ENCODE results near the gene TRPC4AP.

Gene TRPC4AP

DNA sequence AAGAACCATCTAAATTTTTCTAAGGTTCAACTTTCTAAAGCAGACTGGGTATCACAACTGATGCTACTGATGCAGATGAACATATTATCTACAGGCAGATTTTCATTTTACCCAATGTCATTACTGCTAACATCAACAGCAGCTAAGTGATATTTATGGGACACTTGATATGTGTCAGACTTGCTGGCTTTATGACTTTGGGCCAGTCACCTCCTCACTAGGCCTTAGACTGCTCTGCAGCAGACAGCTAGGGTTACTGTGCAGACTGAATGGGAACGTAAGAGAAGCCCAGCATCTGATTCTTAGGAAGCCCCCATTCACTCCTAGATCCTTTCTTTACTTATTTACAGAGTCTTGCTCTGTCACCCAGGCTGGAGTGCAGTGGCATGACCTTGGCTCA, 70.8 kb downstream of the TRPC4AP start:
- Histone ChIP-seq H3K9me3 (ENCODE audit: control insufficient read depth in 1 of 2, low read length in 2 of 2) (no peaks in the 10 kb centered on the region), H3K4me1 (ENCODE audit: control insufficient read depth in 1 of 2, insufficient read depth in 2 of 2, low read length in 2 of 2) (no peaks in the 10 kb centered on the region), H3K36me3 (ENCODE audit: control insufficient read depth in 1 of 2, insufficient read depth in 2 of 2, low read length in 2 of 2) (peaks cover 25 to 46% of the 10 kb centered on the region in 2 donors), H3K4me3 (ENCODE audit: low read depth in 1 of 2, low read length in 2 of 2) (no peak overlapping the region), H3K27me3 (ENCODE audit: low read depth, low read length) (no peaks in the 10 kb centered on the region), H3K27ac (ENCODE audit: low read length) (no peak overlapping the region)

DNA sequence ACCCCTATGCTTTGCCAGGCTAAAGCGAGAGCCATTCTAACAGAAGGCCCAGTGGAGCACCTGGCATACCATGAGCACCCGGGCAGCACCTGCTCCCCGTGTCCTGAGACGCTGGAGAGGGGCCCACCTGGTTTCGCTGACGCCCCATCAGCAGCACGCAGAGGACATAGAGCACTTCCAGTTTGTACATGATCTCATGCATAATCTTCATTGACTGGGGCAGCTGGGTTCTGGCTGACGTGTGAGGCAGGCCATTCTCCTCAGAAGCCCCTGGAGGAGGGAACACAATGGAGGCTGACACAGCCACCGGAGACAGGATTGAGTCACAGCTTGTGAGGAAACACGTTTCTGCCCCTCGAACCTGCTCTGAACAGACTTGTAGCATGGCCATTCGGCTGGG, 71.5 kb downstream of the TRPC4AP start:
- H3K36me3 ChIP-seq (ENCODE audit: control insufficient read depth in 1 of 2, insufficient read depth in 2 of 2, low read length in 2 of 2) = peaks cover 29 to 47% of the 10 kb centered on the region in 2 donors
- no peak overlapping the region for H3K4me3 ChIP-seq (ENCODE audit: low read depth in 1 of 2, low read length in 2 of 2)
- peak overlapping the region; percentile 64 for H3K27ac ChIP-seq (ENCODE audit: low read length)
- H3K4me1 ChIP-seq (ENCODE audit: control insufficient read depth in 1 of 2, insufficient read depth in 2 of 2, low read length in 2 of 2) = no peaks in the 10 kb centered on the region
- no peaks in the 10 kb centered on the region for H3K27me3 ChIP-seq (ENCODE audit: low read depth, low read length)
- H3K9me3 ChIP-seq (ENCODE audit: control insufficient read depth in 1 of 2, low read length in 2 of 2) = no peaks in the 10 kb centered on the region

DNA sequence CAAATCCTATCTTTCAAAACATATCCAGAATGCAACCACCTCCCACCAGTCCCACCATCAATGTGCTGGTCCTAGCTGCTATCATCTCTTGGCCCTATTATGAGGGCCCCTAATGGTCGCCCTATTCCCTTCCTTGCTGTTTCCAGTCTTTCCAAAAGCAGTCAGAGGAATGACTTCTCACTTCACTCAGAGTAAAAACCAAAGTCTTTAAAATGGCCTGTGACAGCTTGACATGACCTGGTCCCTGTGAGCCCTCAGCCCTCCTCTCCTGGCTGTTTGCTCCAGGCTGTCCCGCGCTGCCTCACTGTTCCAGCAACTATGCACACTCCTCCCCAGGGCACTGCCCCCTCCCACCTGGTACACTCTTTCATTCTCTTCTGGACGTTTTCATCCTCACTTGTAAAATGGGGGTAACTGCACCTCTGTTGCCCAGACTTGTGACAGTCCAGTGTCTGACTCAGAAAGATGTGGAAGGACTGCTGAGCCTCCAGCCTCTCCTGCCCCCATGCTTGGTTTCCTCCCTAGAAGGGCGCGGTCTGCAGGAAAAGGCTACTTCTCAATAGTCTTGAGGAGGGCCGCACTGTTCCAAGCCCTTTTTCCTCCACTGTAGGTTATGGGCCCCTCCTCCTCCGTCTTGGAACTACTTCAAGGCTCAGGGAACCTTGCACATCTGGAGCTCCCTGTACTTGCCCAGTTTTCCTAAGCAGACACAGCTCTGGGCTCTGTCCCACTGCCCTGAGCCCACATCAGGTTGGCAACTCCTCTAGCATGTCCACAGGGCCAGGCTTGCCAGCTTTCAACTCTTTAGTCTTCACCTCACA, 72.3 kb downstream of the TRPC4AP start:
- Histone ChIP-seq H3K36me3 (ENCODE audit: control insufficient read depth in 1 of 2, insufficient read depth in 2 of 2, low read length in 2 of 2) (peaks cover 35 to 55% of the 10 kb centered on the region in 2 donors), H3K9me3 (ENCODE audit: control insufficient read depth in 1 of 2, low read length in 2 of 2) (no peaks in the 10 kb centered on the region), H3K27ac (ENCODE audit: low read length) (peak overlapping the region; percentile 64), H3K27me3 (ENCODE audit: low read depth, low read length) (no peaks in the 10 kb centered on the region), H3K4me1 (ENCODE audit: control insufficient read depth in 1 of 2, insufficient read depth in 2 of 2, low read length in 2 of 2) (no peaks in the 10 kb centered on the region), H3K4me3 (ENCODE audit: low read depth in 1 of 2, low read length in 2 of 2) (no peak overlapping the region)

DNA sequence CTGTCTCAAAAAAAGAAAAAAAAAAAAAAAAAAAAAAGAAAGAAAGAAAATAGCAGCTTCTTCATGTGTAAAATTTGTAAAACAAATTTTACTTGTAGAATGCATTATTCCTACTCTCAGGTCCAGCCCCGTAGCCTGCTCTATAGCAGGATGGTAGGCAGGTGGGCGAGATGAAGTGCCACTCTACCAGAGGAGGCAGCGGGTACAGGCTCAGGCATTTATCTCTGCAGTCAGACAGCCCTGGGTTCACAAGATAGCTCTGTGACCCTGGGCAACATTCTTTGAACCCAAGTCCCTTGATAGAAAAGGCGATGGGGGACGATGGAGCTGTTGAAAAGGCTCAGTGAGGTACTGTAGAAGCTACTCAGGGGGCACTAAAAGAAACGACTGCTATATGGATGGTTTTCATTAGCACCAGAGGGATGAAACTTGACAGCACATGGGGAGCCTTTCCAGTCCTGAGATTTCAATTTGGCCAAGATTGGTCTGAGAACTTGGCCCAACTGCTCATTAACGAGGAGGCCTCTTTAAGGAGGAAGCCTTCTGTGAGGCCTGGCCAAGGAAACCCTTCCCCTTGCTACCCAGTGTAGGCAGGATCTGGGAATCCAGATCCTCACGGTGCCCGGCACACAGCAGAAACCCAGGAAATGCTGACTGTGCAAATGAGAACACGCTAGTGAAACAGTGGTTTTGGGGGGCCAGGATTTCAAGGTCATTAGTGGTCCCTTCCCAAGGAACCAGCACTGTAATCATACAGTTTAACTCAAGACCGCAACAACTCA, 73.8 kb downstream of the TRPC4AP start:
- no peak overlapping the region for H3K27ac ChIP-seq (ENCODE audit: low read length)
- no peaks in the 10 kb centered on the region for H3K9me3 ChIP-seq (ENCODE audit: control insufficient read depth in 1 of 2, low read length in 2 of 2)
- H3K27me3 ChIP-seq (ENCODE audit: low read depth, low read length) = no peaks in the 10 kb centered on the region
- peaks cover 36 to 58% of the 10 kb centered on the region in 2 donors for H3K36me3 ChIP-seq (ENCODE audit: control insufficient read depth in 1 of 2, insufficient read depth in 2 of 2, low read length in 2 of 2)
- no peak overlapping the region for H3K4me3 ChIP-seq (ENCODE audit: low read depth in 1 of 2, low read length in 2 of 2)
- H3K4me1 ChIP-seq (ENCODE audit: control insufficient read depth in 1 of 2, insufficient read depth in 2 of 2, low read length in 2 of 2) = no peaks in the 10 kb centered on the region

DNA sequence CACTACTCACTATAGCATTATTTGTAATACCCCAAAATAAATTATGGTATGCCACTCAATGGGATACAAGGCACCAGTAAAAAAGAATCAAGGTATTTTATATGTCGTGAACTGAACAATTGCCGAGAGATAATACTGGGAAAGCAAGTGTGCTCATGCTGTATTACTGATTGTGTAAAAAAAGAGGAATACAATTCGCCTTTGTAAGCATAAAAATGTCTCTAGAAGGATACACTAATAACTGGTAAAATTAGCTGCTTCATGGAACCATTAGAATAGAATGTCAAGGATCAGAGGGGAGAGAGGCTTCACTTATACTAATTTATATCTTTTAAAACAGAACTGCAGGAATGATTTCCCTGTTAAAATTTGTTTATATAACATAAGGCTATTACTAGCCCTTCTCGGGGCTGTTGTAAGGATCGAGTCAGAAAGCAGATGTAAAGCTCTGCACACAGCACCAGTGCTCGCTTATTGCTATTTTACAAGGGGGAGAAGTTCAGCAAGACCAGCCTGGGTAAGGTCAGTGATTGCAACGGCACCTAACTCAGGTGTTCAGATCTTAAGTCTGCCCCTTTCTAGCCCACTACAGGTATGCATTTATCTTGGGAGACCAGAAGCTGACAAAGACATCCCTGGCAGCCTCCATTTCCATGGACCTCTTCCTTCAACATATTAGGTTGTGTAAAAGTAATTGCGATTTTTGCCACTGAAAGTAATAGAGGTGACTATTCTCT, 75.3 kb downstream of the TRPC4AP start:
- H3K4me3 ChIP-seq (ENCODE audit: low read depth in 1 of 2, low read length in 2 of 2) = no peak overlapping the region
- H3K9me3 ChIP-seq (ENCODE audit: control insufficient read depth in 1 of 2, low read length in 2 of 2) = no peaks in the 10 kb centered on the region
- peaks cover 0 to 4% of the 10 kb centered on the region in 2 donors for H3K4me1 ChIP-seq (ENCODE audit: control insufficient read depth in 1 of 2, insufficient read depth in 2 of 2, low read length in 2 of 2)
- peaks cover 45 to 56% of the 10 kb centered on the region in 2 donors for H3K36me3 ChIP-seq (ENCODE audit: control insufficient read depth in 1 of 2, insufficient read depth in 2 of 2, low read length in 2 of 2)
- H3K27ac ChIP-seq (ENCODE audit: low read length) = peak overlapping the region; percentile 23
- no peaks in the 10 kb centered on the region for H3K27me3 ChIP-seq (ENCODE audit: low read depth, low read length)

DNA sequence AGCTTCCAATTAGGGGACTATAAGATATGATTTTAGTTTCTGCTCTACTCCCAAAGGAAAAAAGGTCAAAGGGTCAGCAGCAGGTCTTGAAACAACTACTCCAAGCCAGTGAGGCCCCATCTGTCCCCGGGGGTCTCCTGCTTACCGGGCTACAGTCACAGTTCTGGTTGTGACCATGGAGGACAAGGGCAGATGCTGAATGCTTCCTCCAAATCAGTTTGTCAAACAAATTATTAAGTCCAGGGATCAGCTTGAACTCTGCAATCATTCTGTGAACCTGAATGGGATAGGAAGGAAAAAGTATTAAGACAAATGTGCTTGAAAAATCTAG, 76.8 kb downstream of the TRPC4AP start:
- Histone ChIP-seq H3K27ac (ENCODE audit: low read length) (no peak overlapping the region), H3K9me3 (ENCODE audit: control insufficient read depth in 1 of 2, low read length in 2 of 2) (no peaks in the 10 kb centered on the region), H3K27me3 (ENCODE audit: low read depth, low read length) (no peaks in the 10 kb centered on the region), H3K4me1 (ENCODE audit: control insufficient read depth in 1 of 2, insufficient read depth in 2 of 2, low read length in 2 of 2) (peaks cover 0 to 4% of the 10 kb centered on the region in 2 donors), H3K4me3 (ENCODE audit: low read depth in 1 of 2, low read length in 2 of 2) (no peak overlapping the region), H3K36me3 (ENCODE audit: control insufficient read depth in 1 of 2, insufficient read depth in 2 of 2, low read length in 2 of 2) (peaks cover 45 to 60% of the 10 kb centered on the region in 2 donors)

DNA sequence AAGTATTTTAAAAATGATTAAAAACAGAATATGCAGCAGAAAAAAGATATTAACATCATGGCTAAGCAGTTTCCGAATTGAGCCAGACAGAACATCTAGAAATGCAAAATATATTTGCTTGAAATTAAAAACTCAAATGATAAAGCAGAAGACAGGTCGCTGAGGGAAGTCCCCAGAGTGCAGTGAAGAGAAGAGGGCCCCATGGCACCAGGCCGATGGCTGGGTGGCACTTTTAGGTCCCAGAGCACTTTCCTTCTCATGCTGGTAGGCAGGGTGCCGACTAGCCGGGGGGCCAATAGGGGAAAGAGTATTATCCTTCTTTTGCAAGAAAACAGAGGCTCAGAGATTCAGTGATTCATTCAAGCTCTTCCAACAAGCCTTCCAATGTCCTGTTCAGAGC, 78.1 kb downstream of the TRPC4AP start:
- H3K4me3 ChIP-seq (ENCODE audit: low read depth in 1 of 2, low read length in 2 of 2) = no peak overlapping the region
- H3K27ac ChIP-seq (ENCODE audit: low read length) = no peak overlapping the region

DNA sequence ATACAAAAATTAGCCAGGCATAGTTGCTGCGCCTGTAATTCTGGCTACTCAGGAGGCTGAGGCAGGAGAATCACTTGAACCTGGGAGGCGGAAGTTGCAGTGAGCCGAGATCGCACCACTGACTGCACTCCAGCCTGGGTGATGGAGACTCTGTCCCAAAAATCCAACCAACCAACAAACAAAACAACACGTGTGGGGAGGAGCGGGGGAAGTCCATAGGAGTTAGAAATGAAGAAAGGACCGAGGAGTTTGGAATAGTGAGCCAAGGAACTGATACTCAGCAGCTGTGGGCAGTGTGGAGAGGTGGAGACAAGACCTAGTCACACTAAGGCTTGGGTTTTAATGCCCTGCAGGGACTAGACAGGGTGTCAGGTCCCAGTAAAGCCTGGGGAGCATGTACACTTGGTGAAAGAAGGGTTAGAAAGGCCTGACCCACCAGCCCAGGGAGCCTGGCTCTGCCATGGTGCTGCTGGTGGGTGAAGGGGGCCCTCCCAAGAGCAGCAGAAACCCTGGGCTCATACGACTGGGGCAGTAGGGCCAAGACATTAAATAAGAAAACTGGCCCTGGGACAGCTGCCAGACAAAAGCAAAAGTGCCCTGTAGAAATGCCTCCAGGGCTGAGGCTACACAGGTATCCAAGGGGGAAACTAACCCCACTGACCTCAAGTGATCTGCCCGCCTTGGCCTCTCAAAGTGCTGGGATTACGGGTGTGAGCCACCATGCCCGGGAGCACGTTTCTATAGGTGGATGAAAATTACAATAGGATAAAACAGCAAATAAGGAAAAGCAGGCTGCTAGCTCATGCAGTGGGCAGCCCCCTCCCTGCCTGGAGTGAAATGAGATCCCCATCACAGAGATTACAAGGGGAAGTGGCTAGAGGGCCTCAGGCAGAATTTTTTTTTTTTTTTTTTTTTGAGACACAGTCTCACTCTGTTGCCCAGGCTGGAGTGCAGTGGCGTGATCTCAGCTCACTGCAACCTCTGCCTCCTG, 78.9 kb downstream of the TRPC4AP start:
- Histone ChIP-seq H3K36me3 (ENCODE audit: control insufficient read depth in 1 of 2, insufficient read depth in 2 of 2, low read length in 2 of 2) (peaks cover 47 to 67% of the 10 kb centered on the region in 2 donors), H3K9me3 (ENCODE audit: control insufficient read depth in 1 of 2, low read length in 2 of 2) (no peaks in the 10 kb centered on the region), H3K27me3 (ENCODE audit: low read depth, low read length) (no peaks in the 10 kb centered on the region), H3K4me3 (ENCODE audit: low read depth in 1 of 2, low read length in 2 of 2) (no peak overlapping the region), H3K4me1 (ENCODE audit: control insufficient read depth in 1 of 2, insufficient read depth in 2 of 2, low read length in 2 of 2) (peaks cover 0 to 4% of the 10 kb centered on the region in 2 donors), H3K27ac (ENCODE audit: low read length) (no peak overlapping the region)

More for the DNA sequence above, 78.1 kb downstream of the TRPC4AP start:
- no peaks in the 10 kb centered on the region for H3K27me3 ChIP-seq (ENCODE audit: low read depth, low read length)
- peaks cover 41 to 59% of the 10 kb centered on the region in 2 donors for H3K36me3 ChIP-seq (ENCODE audit: control insufficient read depth in 1 of 2, insufficient read depth in 2 of 2, low read length in 2 of 2)
- peaks cover 0 to 4% of the 10 kb centered on the region in 2 donors for H3K4me1 ChIP-seq (ENCODE audit: control insufficient read depth in 1 of 2, insufficient read depth in 2 of 2, low read length in 2 of 2)
- no peaks in the 10 kb centered on the region for H3K9me3 ChIP-seq (ENCODE audit: control insufficient read depth in 1 of 2, low read length in 2 of 2)

DNA sequence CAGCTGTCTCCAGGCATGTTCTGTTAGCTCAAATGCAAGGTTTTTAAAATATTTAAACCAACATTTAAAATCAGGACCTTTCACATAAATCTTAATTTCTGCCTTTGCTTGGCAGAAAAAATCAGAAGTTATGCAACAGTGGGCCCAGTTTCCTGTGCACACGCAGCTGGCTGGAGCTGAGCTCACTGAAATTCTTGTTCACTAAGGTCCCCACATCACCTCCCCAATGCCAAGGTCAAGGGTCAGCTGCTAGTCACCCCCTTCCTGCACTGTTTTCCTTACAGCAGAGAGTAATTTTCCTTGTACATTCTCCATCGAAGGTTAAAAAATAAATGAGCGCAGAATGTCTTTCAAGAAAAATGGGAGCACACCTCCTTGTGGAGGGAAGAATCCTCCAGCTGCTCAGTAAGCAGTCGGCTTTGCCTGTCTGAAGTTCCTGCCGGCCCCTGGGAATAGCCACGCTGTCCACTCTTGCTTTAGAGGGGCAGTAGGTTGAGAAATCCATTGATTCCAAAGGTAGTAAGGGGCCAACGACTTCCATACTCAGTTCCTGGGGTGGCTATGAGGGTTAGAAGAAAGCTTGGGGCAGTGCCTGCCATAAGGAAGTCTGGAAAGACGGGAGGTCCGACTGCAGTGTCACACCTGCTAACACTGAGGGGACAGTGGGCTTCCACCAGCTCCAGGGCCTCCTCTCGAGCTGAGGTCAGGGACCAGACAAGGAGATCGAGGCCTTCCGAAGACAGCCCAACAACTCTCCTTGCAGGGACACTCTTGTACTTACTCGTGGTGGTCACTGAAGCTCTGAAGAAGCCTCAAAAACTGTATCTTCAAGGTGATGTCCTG, 80.2 kb downstream of the TRPC4AP start:
- no peaks in the 10 kb centered on the region for H3K9me3 ChIP-seq (ENCODE audit: control insufficient read depth in 1 of 2, low read length in 2 of 2)
- no peak overlapping the region for H3K4me3 ChIP-seq (ENCODE audit: low read depth in 1 of 2, low read length in 2 of 2)
- no peaks in the 10 kb centered on the region for H3K27me3 ChIP-seq (ENCODE audit: low read depth, low read length)
- H3K27ac ChIP-seq (ENCODE audit: low read length) = no peak overlapping the region
- H3K4me1 ChIP-seq (ENCODE audit: control insufficient read depth in 1 of 2, insufficient read depth in 2 of 2, low read length in 2 of 2) = peaks cover 0 to 4% of the 10 kb centered on the region in 2 donors
- peaks cover 60 to 80% of the 10 kb centered on the region in 2 donors for H3K36me3 ChIP-seq (ENCODE audit: control insufficient read depth in 1 of 2, insufficient read depth in 2 of 2, low read length in 2 of 2)

Measured in muscle layer of duodenum (tissue), 2 donors.